GM21825 (cell line): Measurements from ENCODE around the gene PEF1.

Source experiments
- ATAC-seq: cut with Tn5 transposase; IDR thresholded peaks from one replicate; pipeline ENCODE4 v1.9.1; 2021; ENCODE audit warnings: mild to moderate bottlenecking, moderate library complexity; ENCODE audit not compliant: unreplicated experiment

PEF1 gene, protein sequence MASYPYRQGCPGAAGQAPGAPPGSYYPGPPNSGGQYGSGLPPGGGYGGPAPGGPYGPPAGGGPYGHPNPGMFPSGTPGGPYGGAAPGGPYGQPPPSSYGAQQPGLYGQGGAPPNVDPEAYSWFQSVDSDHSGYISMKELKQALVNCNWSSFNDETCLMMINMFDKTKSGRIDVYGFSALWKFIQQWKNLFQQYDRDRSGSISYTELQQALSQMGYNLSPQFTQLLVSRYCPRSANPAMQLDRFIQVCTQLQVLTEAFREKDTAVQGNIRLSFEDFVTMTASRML

DNA sequence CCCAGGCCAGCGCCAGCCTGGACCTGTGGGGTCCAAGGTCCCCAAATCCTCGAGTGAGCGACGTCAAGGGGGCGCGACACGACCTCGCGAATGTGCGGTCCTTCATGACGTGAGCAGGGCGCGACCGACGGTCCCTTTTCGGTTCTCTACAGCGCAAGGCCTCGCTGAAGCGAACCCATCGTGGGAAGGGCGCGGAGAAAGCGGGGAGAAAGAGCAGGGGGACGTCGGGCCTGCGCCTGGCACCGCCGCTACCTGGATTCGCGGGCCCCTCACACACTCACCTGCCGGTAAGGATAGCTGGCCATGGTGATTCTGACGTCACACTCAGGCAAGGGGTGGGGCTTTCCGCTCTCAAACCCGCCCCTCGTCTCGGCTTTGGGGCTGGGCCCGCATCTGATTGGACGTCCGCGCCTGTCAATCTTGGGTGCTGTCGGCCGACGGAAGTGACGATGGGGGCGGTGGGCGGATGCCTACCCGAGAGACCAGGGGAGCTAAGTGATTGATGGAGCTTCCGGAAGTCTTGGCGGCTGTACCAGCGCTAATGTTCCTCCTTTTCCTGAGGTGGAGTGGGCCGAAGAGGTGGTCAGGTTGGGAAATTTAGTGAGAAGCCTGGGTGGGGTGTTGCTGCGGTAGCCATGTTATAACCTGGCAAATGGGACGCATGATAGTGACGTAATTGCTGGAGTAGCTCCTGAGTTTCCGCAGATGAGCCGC lies at the start of gene PEF1:
Gene PEF1 (minus strand): TSS at position 317 of the 714 bp plus-strand sequence. CDS start 12 bp downstream, at position 305.
- peak; percentile 84 for ATAC-seq

DNA sequence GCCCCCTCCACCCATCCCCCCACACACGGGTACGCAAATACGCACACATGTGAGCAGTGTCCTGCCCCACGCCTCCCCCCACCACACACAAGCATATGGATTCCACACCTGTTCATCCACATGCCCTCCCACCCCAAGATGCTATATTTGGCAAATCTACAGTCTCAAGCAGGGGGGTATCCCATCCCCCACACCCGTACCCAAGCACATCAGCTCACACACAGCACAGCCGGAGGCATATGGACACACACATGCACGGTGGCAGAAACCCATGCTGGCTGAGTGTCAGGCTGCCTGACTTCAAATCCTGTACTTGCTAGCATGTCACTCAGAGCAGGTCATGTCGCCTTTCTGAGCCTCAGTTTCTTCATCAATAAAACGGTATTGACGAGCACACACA lies 48.6 kb upstream of the PEF1 start:
- ATAC-seq: no peak

DNA sequence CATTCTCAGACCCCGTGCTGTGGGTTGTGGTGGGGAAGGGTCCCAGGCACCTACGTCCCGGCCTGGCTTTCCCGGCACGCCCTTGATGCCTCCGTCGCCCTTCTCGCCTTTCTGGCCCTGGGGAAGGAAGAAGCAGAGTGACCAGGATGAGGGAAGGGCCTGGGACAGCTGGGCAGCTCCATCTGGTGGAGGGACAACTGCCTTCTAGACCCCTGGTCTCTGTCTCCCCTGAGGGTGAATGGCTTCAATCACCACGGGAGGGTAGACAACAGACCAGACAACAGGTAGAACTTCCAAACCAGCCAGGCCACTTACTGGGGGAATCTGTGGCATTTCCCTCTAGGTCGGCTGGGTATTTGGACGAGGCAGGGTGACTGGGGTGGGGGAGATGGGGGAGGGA lies 47.3 kb upstream of the PEF1 start:
- no peak for ATAC-seq

DNA sequence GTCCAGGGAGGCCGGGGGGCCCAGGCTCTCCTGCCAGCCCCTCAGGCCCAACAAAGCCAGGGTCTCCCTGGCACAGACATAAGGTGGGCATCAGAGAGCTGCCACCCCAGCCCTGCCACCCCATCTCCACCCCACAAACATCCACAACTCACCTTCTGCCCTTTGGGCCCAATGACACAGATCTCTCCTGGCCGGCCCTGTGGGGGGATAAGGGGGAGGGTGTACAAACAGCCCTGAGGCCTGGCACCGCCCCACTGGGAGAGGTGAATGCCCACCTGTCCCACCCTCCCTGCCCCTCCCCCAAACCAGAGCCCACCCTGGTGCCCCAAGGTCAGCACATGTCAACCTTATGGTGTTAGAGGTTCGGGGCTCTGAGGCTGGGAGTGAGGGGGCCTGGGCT lies 46.8 kb upstream of the PEF1 start:
- ATAC-seq: no peak

DNA sequence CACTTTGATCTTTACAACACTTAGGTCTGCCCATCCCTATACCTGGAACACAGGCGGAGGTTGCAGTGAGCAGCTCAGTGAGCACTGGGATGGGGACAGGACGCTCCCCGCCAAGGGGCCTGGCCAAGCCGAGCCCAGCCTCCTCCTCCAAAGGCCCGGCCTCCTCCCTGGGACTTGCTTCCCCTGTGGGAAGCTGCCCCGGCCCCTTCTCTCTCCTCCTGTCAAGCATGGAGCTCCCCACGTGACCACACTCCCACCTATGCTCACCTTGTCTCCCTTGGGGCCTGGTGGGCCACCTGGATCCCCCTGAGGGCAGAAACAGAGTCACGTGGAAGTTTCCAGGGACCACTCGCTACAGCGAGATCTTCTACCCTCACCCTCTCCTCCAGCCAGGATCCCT lies 46.2 kb upstream of the PEF1 start:
- ATAC-seq: no peak

DNA sequence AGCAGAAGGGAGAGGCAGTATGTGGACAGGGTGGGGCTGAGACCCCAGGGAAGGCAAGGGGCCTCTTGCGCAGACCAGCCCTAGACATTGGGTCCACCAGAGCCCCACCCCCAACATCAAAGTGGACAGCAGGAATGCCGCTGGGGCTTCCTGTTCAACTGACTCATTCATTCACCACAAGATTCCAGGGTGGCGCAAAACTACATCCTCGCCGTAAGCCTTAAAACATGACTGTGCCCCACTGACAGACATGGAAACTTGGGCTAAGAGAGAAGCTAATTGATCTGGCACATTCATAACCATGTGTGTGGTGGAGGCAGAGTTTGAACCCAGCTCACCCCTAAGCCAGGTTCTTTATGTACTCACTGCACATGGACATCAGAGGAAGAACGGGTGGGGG lies 45.2 kb upstream of the PEF1 start:
- no peak for ATAC-seq

DNA sequence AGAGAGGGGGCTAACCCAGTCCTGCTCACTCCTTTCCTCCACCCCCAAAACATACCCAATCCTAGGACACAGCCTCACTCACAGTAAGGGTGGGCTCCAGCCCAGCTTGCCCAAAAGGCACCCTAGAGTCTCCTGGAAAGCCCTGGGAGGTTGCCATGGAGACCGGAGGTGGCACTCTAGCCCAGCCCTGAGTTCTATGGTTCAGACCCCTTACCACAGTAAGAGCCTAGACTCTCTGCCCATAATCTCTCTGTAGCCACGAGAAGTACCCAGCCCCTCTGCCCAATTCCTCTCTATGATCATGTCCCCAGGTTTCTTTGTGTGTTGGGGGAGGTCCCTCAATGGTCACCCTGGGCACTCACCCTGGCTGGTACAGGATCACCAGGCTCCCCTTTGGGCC lies 44.7 kb upstream of the PEF1 start:
- no peak for ATAC-seq

DNA sequence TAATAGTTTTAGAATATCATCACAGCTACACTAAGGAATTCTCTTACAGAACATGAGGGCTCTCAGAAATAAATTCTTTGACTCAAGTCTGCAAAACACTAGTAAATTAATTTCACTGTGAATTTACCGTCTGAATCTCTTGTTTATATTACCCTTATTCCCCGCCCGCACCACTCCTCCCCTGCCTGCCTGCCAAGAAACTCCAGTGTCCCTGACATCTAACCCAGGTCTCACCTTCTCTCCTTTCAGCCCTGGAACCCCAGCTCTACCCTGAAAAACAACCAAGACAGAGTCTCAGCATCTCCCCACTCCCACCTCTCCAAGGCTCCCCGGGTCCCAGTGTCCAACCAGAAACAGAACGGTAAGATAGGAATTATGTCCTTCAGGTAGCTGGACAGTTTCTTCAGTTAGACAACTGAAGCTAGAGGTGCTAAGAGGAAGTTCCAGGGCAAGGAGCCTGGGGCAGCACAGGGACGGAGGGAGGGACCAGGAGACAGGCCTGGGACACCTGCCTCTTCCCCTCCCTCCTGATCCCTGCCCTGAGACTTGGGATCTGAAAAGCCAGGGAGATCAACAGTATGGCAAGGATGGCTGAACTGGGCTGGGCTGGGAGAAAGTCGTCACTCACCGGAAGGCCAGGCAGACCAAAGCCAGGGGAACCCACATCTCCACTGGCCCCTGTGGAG lies 43.7 kb upstream of the PEF1 start:
- ATAC-seq: no peak

DNA sequence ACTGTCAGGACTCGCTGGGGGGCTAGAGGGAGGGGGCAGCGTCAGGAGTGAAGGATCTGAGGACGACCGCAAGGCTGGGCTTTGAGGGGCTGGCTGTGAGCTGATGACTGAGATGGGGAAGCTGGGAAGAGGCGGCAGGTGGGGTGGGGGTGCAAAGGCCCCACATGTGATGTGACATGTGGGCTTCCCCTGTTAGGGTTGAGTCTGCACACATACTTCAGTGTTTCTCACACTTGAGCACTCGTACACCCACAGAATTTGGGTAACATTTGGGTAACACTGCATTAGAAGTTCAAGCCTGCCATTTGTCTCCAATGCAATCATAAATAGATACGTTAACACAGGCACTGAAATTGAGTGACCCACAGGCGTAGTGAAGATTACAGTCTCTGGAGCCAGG lies 42.9 kb upstream of the PEF1 start:
- no peak for ATAC-seq

DNA sequence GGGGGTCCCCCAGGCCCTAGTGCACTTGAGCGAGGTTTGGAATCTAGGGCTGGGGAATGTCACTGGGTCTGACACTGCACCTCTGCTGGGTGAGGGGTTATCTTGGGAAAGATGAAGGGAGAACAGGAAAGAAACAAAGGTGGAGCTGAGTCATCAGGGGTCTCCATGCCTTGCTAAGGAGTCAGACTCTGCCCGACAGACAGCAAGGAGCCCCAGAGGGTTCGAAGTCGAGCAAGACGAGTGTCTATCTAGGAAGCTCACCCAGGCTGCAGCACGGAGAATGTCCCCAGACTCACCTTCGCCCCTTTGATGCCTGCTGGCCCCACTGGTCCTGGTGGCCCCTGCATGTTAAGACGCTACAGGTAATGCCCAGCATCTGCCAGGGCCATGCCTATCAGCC lies 41.1 kb upstream of the PEF1 start:
- ATAC-seq: no peak

DNA sequence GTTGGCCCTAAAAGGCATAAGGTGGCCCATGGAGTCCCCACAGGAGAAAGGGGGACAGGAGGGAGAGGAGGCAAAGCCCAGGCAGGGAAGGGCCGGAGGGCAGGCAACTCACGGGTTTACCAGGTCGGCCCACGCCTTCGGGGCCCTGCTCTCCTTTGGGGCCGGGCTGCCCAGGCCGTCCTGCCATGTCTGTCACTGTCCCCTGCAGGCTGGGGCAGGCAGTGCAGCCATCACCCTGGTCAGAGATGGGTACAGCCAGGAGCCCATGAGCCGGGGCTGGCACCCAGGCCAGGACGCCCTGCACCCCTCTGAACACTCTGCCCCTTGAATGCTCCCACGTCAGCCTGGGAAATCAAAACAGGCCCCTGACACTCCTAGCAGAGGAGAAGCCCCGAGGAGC lies 39.3 kb upstream of the PEF1 start:
- no peak for ATAC-seq

DNA sequence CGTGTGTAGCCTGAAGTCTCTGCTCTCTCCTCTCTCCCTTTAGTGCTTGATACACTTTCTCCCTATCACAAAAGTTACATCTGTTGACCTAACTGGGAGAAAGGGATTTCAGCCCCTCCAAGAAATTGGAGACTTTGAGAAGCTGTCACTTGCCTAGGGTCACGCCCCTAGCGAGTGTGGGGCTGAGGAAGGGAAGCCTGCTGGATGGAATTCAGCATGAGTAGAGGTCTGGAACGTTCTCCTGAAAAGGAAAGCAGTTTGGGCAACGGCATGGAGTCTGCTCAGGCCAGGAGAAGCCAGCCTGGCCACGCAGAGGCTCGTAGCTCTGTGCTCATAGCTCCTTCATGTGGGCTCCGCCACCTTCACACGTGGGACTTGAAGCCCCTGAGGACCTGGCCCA lies 36.7 kb upstream of the PEF1 start:
- no peak for ATAC-seq

DNA sequence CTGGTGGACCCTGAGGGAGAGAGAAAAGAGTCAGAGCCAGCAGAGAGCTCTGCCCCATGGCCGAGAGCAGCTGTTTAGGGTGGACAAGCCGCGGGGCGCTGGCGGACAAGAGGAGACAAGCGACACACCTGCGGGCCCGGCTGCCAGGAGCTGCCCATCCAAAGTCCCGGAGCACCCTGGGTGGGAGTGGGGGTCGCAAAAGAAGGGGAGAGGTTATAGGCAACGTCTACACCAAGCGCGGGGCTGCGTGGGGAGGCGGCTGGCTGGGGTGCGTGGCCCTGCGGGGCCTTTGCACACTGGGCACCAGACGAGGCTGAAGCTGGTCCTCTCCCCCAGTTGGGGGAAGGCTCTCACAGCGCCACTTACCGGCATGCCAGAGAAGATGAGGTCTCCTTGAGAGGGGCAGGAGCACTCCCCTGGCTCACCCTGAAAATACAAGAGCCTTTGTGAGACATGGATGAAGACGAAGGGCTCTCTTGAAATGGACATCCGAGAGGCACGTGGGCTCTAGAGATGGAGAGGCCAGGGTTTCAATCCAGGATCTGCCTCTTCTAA lies 35.1 kb upstream of the PEF1 start:
- ATAC-seq: no peak

DNA sequence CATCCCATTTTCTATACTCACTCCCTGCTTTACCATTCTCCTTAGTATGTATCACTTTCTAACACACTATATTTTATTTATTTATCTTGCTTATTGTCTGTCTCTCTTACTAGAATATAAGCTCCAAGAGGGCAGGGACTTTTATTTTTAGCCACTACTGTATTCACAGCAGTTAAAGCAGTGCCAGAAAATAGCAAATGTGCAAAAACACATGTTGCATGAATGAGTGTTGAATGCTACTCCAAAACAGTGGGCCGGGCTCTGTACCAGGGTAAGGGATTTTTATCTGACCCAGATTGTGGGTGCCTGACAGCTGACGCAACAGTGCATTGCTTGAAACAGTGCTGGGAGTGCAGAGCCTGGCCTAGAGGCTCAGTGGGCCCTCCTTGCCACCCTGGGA lies 34.4 kb upstream of the PEF1 start:
- ATAC-seq: no peak

DNA sequence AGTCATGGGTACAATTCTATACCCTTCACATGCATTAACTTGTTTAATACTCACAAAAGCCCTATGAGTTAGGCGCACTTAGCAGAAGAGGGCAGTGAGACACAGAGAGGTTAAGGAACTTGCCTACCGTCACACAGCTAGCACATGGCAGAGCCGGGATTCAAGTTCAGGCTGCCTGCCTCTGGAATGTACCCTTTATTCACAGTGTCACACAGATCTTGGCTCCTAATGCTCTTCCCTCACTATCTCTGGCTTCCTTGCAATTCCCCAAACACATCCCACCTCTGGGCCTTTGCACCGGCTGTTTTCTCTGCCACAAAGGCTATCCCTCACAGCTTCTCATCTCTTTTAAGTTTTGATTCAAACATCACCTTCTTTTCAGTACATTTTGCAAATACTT lies 34.0 kb upstream of the PEF1 start:
- no peak for ATAC-seq

DNA sequence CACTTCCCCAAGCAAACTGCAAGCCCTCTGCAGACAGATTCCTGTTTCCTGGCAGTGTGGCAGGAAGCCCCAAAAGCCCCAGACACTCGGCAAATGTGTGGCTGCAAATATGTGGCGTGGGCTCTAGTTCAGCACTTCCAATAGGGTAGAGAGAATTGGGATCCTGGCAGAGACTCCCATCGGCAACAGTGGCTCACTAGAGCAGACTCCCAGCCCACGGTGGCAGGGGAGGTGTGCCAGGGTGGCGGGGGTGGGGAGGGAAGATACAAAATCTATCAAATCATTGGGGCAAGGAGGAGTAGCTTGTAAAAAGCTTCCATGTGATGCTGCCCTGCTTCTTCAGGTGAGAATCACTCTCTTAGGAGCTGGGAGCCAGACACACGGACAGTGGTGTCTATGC lies 33.3 kb upstream of the PEF1 start:
- ATAC-seq: no peak

DNA sequence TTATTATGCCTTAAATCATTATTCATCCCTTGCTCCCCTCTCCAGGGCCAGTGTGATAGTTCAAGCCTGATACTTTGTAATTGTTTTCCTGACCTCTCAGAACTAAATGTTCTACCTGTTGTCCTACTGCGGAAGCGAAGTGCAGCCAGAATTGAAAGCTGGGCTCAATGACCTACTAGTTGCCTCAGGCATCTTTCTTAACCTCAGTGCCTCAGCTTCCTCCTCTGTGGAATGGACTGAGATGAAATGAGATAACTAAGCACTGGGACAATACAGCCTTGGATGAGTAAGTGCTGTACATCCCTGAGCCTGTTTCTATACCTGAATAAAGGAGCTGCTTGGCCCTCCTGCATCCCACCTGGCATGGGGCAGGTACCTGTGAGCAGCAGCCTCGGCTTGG lies 32.7 kb upstream of the PEF1 start:
- ATAC-seq: no peak

DNA sequence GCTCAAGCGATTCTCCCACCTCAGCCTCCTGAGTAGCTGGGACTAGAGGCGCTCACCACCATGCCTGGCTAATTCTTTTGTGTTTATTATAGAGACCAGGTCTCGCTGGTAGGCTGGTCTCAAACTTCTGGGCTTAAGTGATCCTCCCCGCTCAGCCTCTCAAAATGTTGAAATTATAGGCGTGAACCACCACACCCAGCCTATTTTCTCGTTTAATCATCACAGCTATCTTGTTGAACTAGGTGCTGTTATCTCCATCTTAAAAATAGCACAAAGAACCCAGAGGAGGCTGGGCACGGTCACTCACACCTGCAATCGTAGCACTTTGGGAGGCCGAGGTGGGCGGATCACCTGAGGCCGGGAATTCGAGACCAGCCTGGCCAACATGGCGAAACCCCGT lies 31.1 kb upstream of the PEF1 start:
- no peak for ATAC-seq

DNA sequence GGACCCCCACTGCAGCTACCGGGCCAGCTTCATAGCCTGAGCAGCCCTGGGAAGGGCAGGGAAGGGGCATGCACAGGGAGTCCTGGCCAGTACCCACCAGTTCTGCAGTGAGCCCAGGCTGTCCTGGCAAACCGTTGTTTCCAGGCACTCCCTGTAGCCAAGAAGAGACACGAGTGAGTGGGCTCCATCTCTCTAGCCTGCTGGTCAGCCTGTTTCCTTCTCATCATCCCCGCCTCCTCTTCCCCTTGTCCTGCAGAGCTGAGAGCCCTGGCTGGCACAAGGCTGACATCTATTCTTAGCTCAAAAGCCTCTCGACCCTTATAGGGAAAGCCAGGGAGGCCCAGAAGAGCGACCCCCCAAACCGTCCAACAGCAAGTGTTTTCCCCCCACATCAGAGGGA lies 30.5 kb upstream of the PEF1 start:
- no peak for ATAC-seq

DNA sequence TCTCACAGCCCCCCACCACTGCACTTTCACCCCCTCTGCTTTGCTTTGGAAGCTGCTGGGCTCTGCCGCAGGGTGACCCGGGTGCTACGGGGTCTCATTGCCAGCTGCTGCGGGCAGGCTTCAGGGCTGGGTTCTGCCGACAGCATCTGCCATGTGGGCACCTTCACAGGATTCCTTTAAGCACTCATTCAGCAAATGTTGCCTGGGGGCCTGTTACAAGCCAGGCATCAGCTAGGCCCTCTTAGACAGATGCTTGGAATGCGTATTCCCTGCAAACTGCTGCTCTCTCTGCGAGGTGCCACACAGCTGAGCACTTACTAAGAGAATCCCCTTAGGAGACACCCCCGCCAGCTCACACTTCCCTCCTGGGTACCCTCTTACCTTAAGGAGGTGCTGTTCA lies 29.9 kb upstream of the PEF1 start:
- ATAC-seq: no peak

DNA sequence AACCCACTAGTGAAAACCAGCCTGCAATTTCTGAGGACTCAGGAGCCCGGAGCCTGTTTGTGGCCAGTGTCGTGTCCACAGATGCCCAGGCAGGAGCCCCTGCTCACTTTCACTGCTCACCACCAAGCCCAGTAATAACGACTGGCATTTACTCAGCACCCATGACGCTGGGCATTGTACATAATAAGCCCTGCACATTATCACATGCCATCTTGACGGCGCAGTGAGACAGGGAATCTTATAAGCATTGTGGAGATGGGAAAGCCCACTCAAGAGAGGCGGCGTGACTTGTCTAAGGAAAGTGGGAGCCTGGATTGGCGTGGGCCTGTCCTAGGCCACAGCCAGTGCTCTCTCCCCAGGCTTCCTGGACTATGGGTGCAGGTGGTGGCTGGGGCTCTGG lies 28.8 kb upstream of the PEF1 start:
- no peak for ATAC-seq

DNA sequence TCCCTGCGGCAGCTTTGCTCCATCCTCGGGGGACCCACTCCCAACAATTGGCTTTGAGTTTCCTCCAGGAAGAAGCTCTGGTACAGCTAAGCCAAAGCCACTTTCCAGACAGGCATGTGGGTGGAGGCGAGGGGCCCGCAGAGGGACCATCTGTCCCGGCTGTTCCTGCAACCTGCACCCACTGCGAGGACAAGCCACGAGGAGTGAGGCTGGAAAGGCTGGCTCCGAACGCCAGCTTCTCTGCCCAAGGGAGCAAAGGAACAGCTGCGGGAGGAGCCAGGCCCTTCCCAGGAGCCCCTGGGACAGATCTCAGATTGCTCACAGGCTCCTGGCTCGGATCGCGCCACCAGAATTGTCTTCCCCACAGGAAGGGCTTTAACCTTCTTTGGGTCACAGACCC lies 28.3 kb upstream of the PEF1 start:
- ATAC-seq: no peak
